Keratinocyte (primary cell): ENCODE data around the gene SNTG2. TPM values are rescaled to one million over a fixed set of nuclear protein-coding genes. Genes with fewer than 3 reads are reported as not detected.

Experiments used
- DNase-seq: peaks from one replicate; pipeline ENCODE4 v3.0.0-alpha.2; 2011; ENCODE audit warnings: low read depth, missing footprints, low spot score
- FAIRE-seq: peaks from 2 replicates; lab custom pipeline; 2011; peaks lifted over from hg19 to GRCh38; lab: Jason Lieb, UNC
- H2AFZ ChIP-seq: 2 replicates; pipeline ENCODE4 v1.6.0; 2012; ENCODE audit warnings: low read length, control low read depth, inconsistent platforms; ENCODE audit not compliant: control insufficient read depth
- H3K27ac ChIP-seq: 2 replicates; pipeline ENCODE4 v1.5.1; 2011; ENCODE audit warnings: low read length; ENCODE audit not compliant: control insufficient read depth, insufficient read depth
- H3K27me3 ChIP-seq: 3 replicates; pipeline ENCODE4 v1.6.0; 2011; ENCODE audit warnings: low read length; ENCODE audit not compliant: control insufficient read depth, insufficient read depth; ENCODE audit errors: extremely low read depth
- H3K36me3 ChIP-seq, 2 experiments: 2 replicates in 1 of 2; 3 replicates in 1 of 2; pipeline ENCODE4 v1.5.1; 2011; ENCODE audit warnings: low read length in 2 of 2, mild to moderate bottlenecking in 1 of 2; ENCODE audit not compliant: control insufficient read depth in 2 of 2, insufficient read depth in 2 of 2; ENCODE audit errors: extremely low read depth in 1 of 2
- H3K4me1 ChIP-seq: 3 replicates; pipeline ENCODE4 v1.5.1; 2011; ENCODE audit warnings: low read length; ENCODE audit not compliant: control insufficient read depth, insufficient read depth; ENCODE audit errors: extremely low read depth
- H3K4me2 ChIP-seq: 3 replicates; pipeline ENCODE4 v1.6.0; 2011; ENCODE audit warnings: low read depth, low read length; ENCODE audit not compliant: control insufficient read depth, insufficient read depth; ENCODE audit errors: extremely low read depth
- H3K4me3 ChIP-seq, 3 experiments: fragments of 200-600 bp in 1 of 3; sonication (generic) in 1 of 3; 2 replicates in 2 of 3; 3 replicates in 1 of 3; pipeline ENCODE4 v1.5.1; 2011 to 2016; ENCODE audit warnings: low read length in 3 of 3, mild to moderate bottlenecking in 3 of 3, control low read depth in 2 of 3, inconsistent platforms in 1 of 3, low read depth in 1 of 3, mixed read lengths in 1 of 3, mixed run types in 1 of 3, moderate library complexity in 1 of 3; ENCODE audit not compliant: control insufficient read depth in 2 of 3, insufficient read depth in 2 of 3; ENCODE audit errors: extremely low read depth in 1 of 3
- H3K79me2 ChIP-seq: 2 replicates; pipeline ENCODE4 v1.6.0; 2012; ENCODE audit warnings: low read length; ENCODE audit not compliant: control insufficient read depth, insufficient read depth
- H3K9ac ChIP-seq: 3 replicates; pipeline ENCODE4 v1.6.0; 2011; ENCODE audit warnings: low read length; ENCODE audit not compliant: control insufficient read depth, insufficient read depth; ENCODE audit errors: extremely low read depth
- H3K9me1 ChIP-seq: 3 replicates; pipeline ENCODE4 v1.6.0; 2011; ENCODE audit warnings: low read length; ENCODE audit not compliant: control insufficient read depth, insufficient read depth; ENCODE audit errors: extremely low read depth
- H3K9me3 ChIP-seq: 2 replicates; pipeline ENCODE4 v1.5.1; 2012; ENCODE audit warnings: low read depth, low read length; ENCODE audit not compliant: control insufficient read depth
- H4K20me1 ChIP-seq: 3 replicates; pipeline ENCODE4 v1.6.0; 2011; ENCODE audit warnings: low read length; ENCODE audit not compliant: control insufficient read depth, insufficient read depth; ENCODE audit errors: extremely low read depth
- CTCF ChIP-seq, 3 experiments: IDR thresholded peaks in 1 of 3; conservative IDR thresholded peaks in 1 of 3; optimal IDR thresholded peaks in 1 of 3; 2 replicates in 2 of 3; 3 replicates in 1 of 3; pipeline versions ENCODE3 to v1.5.1; 2011; ENCODE audit warnings: low read length in 3 of 3, mild to moderate bottlenecking in 3 of 3, moderate library complexity in 2 of 3, control low read depth in 1 of 3, inconsistent platforms in 1 of 3; ENCODE audit not compliant: insufficient read depth in 2 of 3; ENCODE audit errors: extremely low read depth in 1 of 3
- EZH2 ChIP-seq: IDR thresholded peaks from one replicate; pipeline ENCODE4 v1.6.1; 2012; ENCODE audit warnings: inconsistent platforms, mild to moderate bottlenecking, low read length, moderate library complexity
- dilution Hi-C: fragments of 300-500 bp; cut with MboI; formaldehyde crosslinking; loops from one replicate; pipeline ENCODE4 v1.7.0; 2020; ENCODE audit warnings: low sequenced_read_pairs; ENCODE audit not compliant: extremely low pct_ligation_motif_present
- polyA plus RNA-seq, 5 experiments: library from polyadenylated mRNA; depleted of rRNA in 3 of 5; stranded (reverse) in 3 of 5; stranded (forward) in 1 of 5; unstranded in 1 of 5; fragments of >200 nt; gene quantifications; 1 replicate in 1 of 5; 2 replicates in 3 of 5; 3 replicates in 1 of 5; pipeline versions ENCODE4 v1.2.1 to v1.2.3, GENCODE V29; 2011 to 2012; ENCODE audit warnings: missing spikeins in 2 of 5, low read depth in 1 of 5, low replicate concordance in 1 of 5

SNTG2 gene
- polyA plus RNA-seq, 1 donor (not counting 4 experiments of a cell fraction or from before 2014, with no cell fraction given): not detected

- FAIRE-seq (no peak), DNase-seq (no peak)
- no peaks in the 10 kb centered on the region for H3K9me3 ChIP-seq
- H4K20me1 ChIP-seq: no peaks in the 10 kb centered on the region
- H3K9ac ChIP-seq: no peak overlapping the region
- no peaks in the 10 kb centered on the region for H3K9me1 ChIP-seq
- no peak overlapping the region for H3K4me2 ChIP-seq
- no peaks in the 10 kb centered on the region for H3K79me2 ChIP-seq
- no peak overlapping the region for H2AFZ ChIP-seq
- no peaks in the 10 kb centered on the region for H3K36me3 ChIP-seq
- H3K4me3 ChIP-seq: no peak overlapping the region
- H3K27ac ChIP-seq: no peak overlapping the region
- H3K27me3 ChIP-seq: no peaks in the 10 kb centered on the region
- no peaks in the 10 kb centered on the region for H3K4me1 ChIP-seq
- dilution Hi-C loops: no loop called here
- TF ChIP-seq CTCF (optimal IDR thresholded peaks at IDR 0.05 in 1 of 3, IDR thresholded peaks at IDR 0.05 in 1 of 3, conservative IDR thresholded peaks at IDR 0.05 in 1 of 3; ENCODE audit: extremely low read depth in 1 of 3, insufficient read depth in 2 of 3, low read length in 3 of 3) (no peak), EZH2 (no peak)
These were observed 81.4 kb downstream of the SNTG2 start for GRCh38 chr2:1032030-1032429.

- Histone ChIP-seq H3K9me1 (no peaks in the 10 kb centered on the region), H3K4me3 (no peak overlapping the region), H3K27ac (no peak overlapping the region), H4K20me1 (no peaks in the 10 kb centered on the region), H3K4me1 (no peaks in the 10 kb centered on the region), H3K79me2 (no peaks in the 10 kb centered on the region), H3K36me3 (no peaks in the 10 kb centered on the region), H3K27me3 (no peaks in the 10 kb centered on the region), H2AFZ (no peak overlapping the region), H3K4me2 (no peak overlapping the region), H3K9me3 (no peaks in the 10 kb centered on the region), H3K9ac (no peak overlapping the region)
- dilution Hi-C loops: no loop called here
- no peak for TF ChIP-seq CTCF (optimal IDR thresholded peaks at IDR 0.05 in 1 of 3, IDR thresholded peaks at IDR 0.05 in 1 of 3, conservative IDR thresholded peaks at IDR 0.05 in 1 of 3; ENCODE audit: extremely low read depth in 1 of 3, insufficient read depth in 2 of 3, low read length in 3 of 3)
- TF ChIP-seq EZH2: no peak
- DNase-seq (no peak), FAIRE-seq (no peak)
These were observed 82.4 kb downstream of the SNTG2 start for GRCh38 chr2:1033069-1033468.
